Measurements from ENCODE around the gene SND1.

The SND1 gene

DNA sequence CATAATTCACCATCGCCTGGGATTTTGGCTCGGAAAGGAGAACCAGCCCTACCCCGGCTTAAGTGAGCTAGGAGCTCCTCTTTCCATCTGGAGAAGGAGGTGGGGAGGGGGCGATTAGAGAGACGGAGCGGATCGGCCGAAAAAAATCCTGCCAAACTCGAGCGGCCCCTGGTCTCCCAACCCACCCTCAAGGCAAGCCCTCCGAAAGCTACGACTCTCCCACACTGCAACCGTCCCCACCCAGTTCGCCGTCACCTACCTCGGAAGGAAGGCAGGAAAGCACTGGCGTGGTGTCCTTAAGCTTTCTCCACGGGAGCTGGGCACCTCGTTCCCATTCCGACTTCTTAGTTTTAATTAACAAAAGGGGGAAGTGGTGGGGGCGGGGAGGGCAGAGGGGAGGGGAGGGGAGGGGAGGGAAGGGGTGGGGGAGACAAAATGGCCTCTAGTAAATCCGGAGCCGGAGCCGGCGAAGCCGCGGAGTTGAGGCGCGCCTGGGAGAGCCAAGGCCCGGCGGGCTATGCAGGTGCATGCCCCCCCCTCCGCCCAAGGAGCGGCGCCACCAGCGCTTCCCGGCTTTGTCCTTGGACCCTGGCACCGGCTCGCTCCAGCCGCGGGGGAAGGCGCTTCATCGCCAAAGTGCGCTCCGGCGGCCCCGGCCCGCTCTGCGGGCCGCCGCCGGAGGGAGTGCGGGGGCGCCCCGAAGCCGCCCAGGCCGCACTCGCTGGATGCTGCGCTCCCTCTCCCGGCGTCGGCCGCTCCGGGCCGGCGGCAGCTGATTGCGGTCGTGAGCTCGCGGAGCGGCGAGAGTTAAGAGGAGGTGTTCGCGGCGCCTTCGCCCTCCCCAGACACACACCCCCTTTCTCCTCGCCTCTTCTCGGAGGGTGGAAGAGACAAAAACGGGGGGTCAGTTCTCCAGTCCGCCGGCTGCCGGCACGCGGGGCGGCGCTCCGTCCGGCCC lies 378.9 kb downstream of the SND1 start, which contains the start of gene LRRC4:
LRRC4 (minus strand) TSS at position 784 of the 958 bp plus-strand sequence. CDS start 797 bp downstream, outside the sequence.
- FAIRE-seq, result no peak

- FAIRE-seq, result no peak
Observed at GRCh38 chr7:128031901-128032604, 380.1 kb downstream of the SND1 start.

GRCh38 chr7:128032605-128033235 lies 380.7 kb downstream of the SND1 start:
- FAIRE-seq, result no peak

- no peak for FAIRE-seq
Observed at GRCh38 chr7:128033246-128033645, 381.3 kb downstream of the SND1 start.

DNA sequence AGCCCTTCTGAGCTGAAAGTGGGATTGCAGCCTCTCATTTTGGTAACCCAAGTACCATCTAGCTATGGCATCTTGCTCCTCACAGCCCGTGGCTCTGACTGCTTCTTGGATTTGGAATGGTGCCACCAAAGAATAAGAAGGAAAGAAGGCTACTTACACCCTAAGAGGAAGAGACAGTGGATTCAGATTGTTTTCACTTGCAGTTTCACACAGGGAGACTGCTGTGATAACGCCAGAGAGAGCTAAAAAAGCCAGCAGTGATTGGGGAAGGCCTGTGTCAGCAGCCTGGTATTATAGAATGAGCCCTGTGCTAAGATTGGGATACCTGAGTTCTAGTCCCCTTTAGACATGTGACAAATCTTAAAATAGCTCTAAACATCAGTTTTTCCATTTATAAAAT lies 382.8 kb downstream of the SND1 start:
- no peak for FAIRE-seq

GRCh38 chr7:128035712-128036111 lies 383.7 kb downstream of the SND1 start:
- no peak for FAIRE-seq

GRCh38 chr7:128036226-128036940 lies 384.4 kb downstream of the SND1 start:
- FAIRE-seq, result no peak

DNA sequence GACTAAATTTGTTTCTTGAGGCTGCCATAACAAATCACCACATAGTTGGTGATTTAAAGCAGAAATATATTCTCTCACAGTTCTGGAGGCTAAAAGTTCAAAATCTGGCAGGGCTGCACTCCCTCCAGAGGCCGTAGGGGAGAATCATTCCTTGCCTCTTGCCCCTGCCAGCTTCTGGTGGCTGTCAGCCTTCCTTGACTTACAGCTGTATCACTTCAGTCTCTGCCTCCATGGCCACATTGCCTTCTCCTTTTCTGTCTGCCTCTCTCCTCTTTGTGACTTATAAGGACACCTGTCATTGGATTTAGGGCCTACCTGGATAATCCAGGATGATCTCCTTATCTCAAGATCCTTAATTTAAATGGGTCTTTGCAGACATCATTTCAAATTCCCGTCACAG lies 385.1 kb downstream of the SND1 start:
- FAIRE-seq, result no peak

DNA sequence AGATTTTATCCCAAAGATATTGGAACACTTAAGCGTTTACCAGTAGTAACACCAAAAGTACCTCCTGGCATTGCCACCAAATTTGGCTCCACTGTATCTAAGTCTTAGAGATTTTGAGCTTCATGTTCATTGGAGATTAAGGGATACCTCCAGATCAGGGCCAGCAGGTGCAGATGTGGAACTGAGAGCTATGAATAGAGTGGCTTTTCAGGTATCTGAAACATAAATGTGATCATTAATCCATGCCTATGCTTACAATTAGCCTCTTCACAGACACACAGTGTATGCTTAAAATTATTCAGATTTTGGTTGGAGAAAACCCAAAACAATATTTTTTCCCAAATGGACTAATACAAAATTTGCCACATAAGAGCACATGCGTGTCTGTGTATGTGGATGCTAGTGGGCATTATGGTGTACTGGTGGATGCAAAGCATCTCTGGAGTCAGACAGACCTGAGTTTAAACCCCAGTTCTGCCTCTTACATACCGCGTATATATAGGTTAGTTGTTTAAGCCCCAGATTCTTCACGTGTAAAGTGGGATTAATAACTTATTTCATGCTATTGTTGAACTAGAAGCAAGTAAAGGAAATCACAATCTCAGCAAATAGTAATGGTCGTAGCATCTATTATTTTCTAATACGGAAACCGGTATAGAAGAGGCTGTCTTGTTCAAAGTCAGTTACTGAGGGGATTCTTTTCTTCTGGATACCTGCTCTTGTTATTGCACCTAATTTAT lies 386.1 kb downstream of the SND1 start:
- no peak for FAIRE-seq

DNA sequence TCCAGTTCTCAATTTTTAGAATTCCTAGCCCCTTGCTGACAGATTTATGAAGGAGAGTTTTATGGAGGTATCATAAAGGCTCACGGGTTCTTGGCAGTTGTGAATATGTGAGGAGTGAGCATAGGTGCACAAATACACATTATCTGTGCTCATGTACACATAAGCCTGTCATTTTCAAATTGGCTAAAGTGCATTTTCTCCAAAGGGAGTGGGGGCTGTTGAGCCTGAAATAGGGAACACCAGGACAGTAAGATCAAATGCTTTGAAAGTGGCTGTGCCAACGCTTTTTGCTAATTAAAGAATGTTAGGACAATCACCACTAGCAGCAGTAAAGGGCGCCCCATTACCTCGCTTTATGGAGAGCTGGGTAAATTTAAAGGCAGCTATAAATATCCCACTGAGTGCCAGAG lies 387.6 kb downstream of the SND1 start:
- FAIRE-seq, result no peak

GRCh38 chr7:128040205-128040604 lies 388.2 kb downstream of the SND1 start:
- FAIRE-seq, result no peak

DNA sequence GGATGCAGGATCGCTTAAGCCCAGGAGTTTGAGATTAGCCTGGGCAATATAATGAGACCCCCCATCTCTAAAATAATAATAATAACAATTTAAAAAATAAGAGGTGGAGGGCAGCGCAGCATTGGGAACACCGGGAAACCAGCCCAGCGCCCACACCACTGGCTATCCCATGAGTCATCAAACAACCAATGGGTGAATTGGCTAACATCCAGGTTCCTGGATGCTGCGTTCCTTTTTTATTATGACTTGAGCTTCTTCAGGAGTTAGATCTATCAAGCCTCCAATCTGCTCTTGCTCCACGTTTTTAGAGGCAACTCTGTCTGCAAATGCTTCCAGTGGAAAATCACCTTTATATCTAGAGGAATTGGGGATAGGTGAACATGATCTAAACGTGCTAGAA lies 389.2 kb downstream of the SND1 start:
- no peak for FAIRE-seq

GRCh38 chr7:128042012-128042411 lies 390.0 kb downstream of the SND1 start:
- no peak for FAIRE-seq

DNA sequence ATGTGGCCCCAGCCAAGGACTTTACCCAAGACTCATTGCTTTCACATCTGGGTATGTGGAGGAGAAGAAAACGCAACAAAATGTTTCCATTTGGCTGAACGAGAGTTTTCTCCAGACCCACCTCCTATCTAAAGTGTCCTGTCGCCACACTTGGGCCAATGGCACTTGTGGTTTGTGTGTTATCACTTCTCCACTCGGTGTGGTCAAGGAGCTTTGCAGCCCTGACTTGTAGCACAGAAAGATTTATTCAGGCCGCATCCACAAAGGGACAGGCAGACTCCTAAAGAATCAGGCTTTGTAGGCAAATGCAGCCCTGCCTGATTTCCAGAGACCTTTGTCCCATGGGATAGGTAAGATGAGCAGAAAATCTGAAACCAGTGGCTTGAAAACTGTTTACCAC lies 392.1 kb downstream of the SND1 start:
- FAIRE-seq, result no peak

DNA sequence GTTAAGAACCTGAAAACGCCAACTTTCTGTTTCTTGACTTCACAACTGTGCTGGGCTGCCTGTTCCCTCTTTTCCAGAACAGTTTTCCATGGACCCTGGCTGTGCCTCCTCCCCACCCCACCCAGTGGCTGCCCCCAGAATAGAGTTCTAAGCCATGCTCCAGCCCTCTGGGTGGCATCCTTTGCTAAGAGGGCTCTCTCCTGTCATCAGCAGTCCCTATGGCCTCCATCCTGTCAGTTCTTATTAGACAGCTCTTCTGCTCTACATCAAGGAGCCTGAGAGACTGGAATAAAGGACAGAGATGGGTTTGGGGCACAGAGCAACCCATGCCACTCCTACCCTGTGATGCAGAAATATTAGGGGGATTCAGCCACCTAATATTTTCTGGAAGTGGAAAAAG lies 393.2 kb downstream of the SND1 start:
- no peak for FAIRE-seq

GRCh38 chr7:128045766-128046165 lies 393.8 kb downstream of the SND1 start:
- no peak for FAIRE-seq

DNA sequence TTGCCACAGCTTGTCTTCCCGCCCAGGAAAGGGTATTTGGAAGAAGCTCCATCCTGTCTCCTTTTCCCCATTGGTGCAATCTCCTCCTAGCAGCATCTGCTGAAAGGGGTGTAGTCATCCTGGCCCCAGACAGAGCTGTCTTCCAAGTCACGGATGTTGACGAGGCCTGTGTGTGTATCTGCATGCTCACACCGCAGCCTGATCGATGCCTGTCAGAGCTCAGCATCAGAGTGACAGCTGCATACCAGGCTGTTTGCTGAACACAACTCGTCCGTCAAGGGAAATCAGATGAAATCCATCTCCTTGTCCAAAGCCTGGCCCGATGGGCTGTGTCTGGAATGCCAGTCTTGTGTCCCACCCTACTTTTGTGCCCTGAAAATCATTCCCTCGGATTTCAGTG lies 400.4 kb downstream of the SND1 start:
- no peak for FAIRE-seq

DNA sequence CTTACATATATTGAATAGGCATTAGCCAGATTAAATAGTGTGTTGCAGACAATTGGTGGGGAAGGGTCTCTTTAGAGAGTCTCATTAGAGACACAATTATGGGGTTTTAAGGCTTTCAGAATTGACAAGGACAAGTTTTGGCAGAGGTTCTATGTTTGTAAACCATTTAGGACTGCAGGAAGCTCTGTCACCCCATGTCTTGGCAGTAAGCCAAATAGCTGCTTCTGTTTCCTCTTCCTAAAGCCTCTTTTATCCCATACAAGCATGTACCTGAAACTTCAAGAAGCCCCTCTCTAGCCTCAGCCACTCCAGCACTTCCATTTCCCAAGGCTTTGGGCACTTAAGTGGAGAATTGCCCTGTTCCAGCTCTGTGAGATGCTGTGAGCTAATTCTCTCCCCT lies 401.0 kb downstream of the SND1 start:
- no peak for FAIRE-seq

- no peak for FAIRE-seq
Observed at GRCh38 chr7:128053991-128054390, 402.0 kb downstream of the SND1 start.

DNA sequence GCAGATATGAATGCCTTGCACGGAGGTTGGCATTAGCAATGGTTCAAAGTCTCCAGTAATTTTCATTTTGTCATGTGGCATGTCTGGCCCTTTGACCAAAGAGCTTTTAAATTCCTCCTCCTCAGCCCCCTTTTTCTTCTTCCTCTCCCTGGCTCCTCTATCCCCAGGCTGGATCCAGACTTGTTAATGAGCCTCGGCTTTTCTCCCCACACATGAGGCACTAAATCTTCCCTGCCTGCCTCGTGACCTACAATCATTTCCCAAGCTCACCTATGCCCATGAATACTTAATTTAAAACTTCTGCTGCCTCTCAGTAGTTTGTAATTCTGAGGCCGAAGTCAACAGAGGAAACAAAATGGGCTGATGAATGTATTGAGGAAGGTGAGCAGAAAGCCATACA lies 402.5 kb downstream of the SND1 start:
- FAIRE-seq, result no peak

DNA sequence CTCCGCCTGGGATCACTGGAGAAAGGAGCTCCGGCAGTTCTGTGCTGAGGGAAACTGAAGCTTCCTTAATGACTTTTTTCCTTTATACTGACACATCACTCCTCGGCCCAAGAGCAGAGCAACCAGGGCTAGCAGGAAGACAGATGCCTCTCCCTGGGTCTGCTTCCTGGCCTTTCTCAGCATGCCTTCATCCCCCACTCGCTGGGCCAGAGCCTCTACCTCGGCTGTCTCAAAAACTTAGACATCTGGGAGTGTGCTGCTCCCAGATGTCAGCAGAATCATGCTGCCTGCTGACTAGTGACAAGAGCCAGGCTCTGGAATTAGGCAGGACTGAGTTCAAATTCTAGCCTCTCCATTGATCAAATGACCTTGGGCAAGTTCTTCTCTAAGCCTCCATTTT lies 403.6 kb downstream of the SND1 start:
- no peak for FAIRE-seq

DNA sequence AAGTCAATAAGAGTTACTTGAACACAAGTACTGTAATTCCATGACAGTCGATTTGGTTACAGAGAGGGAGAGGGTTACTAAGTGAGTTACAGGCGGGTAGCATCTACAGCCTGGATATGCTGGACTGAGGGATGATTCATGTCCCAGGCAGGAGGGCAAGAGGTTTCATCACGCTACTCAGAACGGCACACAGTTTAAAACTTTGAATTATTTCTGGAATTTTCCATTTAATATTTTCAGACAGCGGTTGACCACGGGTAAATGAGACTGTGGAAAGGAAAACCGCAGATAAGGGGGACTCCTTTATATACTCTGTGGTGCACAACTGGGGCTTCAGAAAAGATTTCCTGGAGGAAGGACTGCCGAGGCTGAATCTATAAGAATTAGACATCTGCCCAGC lies 404.9 kb downstream of the SND1 start:
- no peak for FAIRE-seq
